ENCODE data around the gene DENND5B.

The DENND5B gene

GRCh38 chr12:31431721-31432240 lies 159.2 kb downstream of the DENND5B start (continued):
- TF ChIP-seq ZNF560 (tag by site-specific recombination; IDR thresholded peaks at IDR 0.05; ENCODE audit: borderline replicate concordance) (no peak), PRDM1 (tag by site-specific recombination; IDR thresholded peaks at IDR 0.05) (no peak), SETDB1 (IDR thresholded peaks at IDR 0.05; ENCODE audit: insufficient read length, low read length) (no peak), ZNF510 (tag by site-specific recombination; IDR thresholded peaks at IDR 0.05; ENCODE audit: insufficient replicate concordance) (no peak), ZNF521 (tag by site-specific recombination; IDR thresholded peaks at IDR 0.05) (no peak), ZEB2 (tag by site-specific recombination; IDR thresholded peaks at IDR 0.05) (no peak)

- no peak overlapping the region for H3K4me3 ChIP-seq (ENCODE audit: low read depth, low read length)
- H3K9me3 ChIP-seq (ENCODE audit: control insufficient read depth, insufficient read depth, low read depth, low read length), result no peaks in the 10 kb centered on the region
- ChIA-PET POLR2A (no interaction called here), CTCF (interaction anchor here (0.6 kb wide), 1 partner anchor 148 kb away, joined by 4 read pairs; no protein-coding TSS in a partner anchor)
- no peak overlapping the region for H3K27ac ChIP-seq (ENCODE audit: extremely low read depth, low read depth, low read length)
- no peaks in the 10 kb centered on the region; a peak in 1 of 3 replicates for H3K36me3 ChIP-seq (ENCODE audit: control insufficient read depth in 2 of 2, insufficient read depth in 1 of 2, low read length in 2 of 2)
- TF ChIP-seq ZBTB8A (tag by site-specific recombination; IDR thresholded peaks at IDR 0.05), result no peak
- TF ChIP-seq ATF2 (tag by site-specific recombination; IDR thresholded peaks at IDR 0.05; ENCODE audit: low read depth), result peak; percentile 58; the same call in 1 of the 2 replicates
- H3K4me1 ChIP-seq (ENCODE audit: control insufficient read depth, insufficient read depth, low read length), result no peaks in the 10 kb centered on the region
Observed at GRCh38 chr12:31423405-31423804, 167.5 kb downstream of the DENND5B start.

- no peak overlapping the region for H3K4me3 ChIP-seq (ENCODE audit: low read depth, low read length)
- POLR2A ChIA-PET, result no interaction called here
- CTCF ChIA-PET, result no interaction called here
- no peak overlapping the region for H3K27ac ChIP-seq (ENCODE audit: extremely low read depth, low read depth, low read length)
- no peaks in the 10 kb centered on the region for H3K4me1 ChIP-seq (ENCODE audit: control insufficient read depth, insufficient read depth, low read length)
- no peaks in the 10 kb centered on the region for H3K9me3 ChIP-seq (ENCODE audit: control insufficient read depth, insufficient read depth, low read depth, low read length)
- peaks cover 0 to 13% of the 10 kb centered on the region in 2 experiments; a peak in 2 of 3 replicates for H3K36me3 ChIP-seq (ENCODE audit: control insufficient read depth in 2 of 2, insufficient read depth in 1 of 2, low read length in 2 of 2)
- TF ChIP-seq HOXC10 (CRISPR knock-in tag; IDR thresholded peaks at IDR 0.05), result no peak
- TF ChIP-seq ZFP41 (tag by site-specific recombination; IDR thresholded peaks at IDR 0.05; ENCODE audit: borderline replicate concordance), result no peak
- TF ChIP-seq HIC1 (tag by site-specific recombination; IDR thresholded peaks at IDR 0.05), result no peak
- TF ChIP-seq ZNF449 (tag by site-specific recombination; IDR thresholded peaks at IDR 0.05), result no peak
- TF ChIP-seq OVOL3 (tag by site-specific recombination; IDR thresholded peaks at IDR 0.05), result no peak
- TF ChIP-seq EGR2 (tag by site-specific recombination; IDR thresholded peaks at IDR 0.05; ENCODE audit: low read depth), result no peak
- no peak for TF ChIP-seq ZNF624 (tag by site-specific recombination; IDR thresholded peaks at IDR 0.05)
- no peak for TF ChIP-seq ZNF274 (IDR thresholded peaks at IDR 0.05; ENCODE audit: low read length)
- TF ChIP-seq ZNF274 (tag by site-specific recombination; IDR thresholded peaks at IDR 0.05; ENCODE audit: borderline replicate concordance), result no peak
- no peak for TF ChIP-seq ZNF10 (tag by site-specific recombination; IDR thresholded peaks at IDR 0.05)
- TF ChIP-seq ZFP69B (tag by site-specific recombination; IDR thresholded peaks at IDR 0.05), result no peak
- TF ChIP-seq ZNF404 (tag by site-specific recombination; IDR thresholded peaks at IDR 0.05), result no peak
- no peak for TF ChIP-seq ZNF776 (tag by site-specific recombination; IDR thresholded peaks at IDR 0.05; ENCODE audit: borderline replicate concordance)
- TF ChIP-seq ZNF518A (tag by site-specific recombination; conservative IDR thresholded peaks at IDR 0.05; ENCODE audit: low read depth), result no peak
- no peak for TF ChIP-seq ZNF501 (tag by site-specific recombination; IDR thresholded peaks at IDR 0.05)
Observed at GRCh38 chr12:31412292-31412801, 178.6 kb downstream of the DENND5B start.

Data from HEK293 (cell line).